Umbilical cord (tissue), 2 donors: ENCODE data around the gene NKD2. TPM values are rescaled to one million over a fixed set of nuclear protein-coding genes. Genes with fewer than 3 reads are reported as not detected.
"Not testable (repeated sequence)": the region's sequence is repeated elsewhere in the genome, so short reads cannot be mapped to it uniquely, and the experiment has no call there.

Source experiments
- DNase-seq: peaks from one replicate; pipeline ENCODE4 v3.0.0-alpha.2; 2015; ENCODE audit warnings: low spot score
- total RNA-seq: library from RNA; depleted of rRNA; stranded (reverse); fragments of >200 nt; gene quantifications from one replicate; pipeline ENCODE4 v1.2.3, GENCODE V29; 2014; ENCODE audit warnings: low replicate concordance; ENCODE audit not compliant: insufficient read depth

NKD2 gene
- total RNA-seq, 1 donor from 2014 or later: 1.9 TPM

DNA sequence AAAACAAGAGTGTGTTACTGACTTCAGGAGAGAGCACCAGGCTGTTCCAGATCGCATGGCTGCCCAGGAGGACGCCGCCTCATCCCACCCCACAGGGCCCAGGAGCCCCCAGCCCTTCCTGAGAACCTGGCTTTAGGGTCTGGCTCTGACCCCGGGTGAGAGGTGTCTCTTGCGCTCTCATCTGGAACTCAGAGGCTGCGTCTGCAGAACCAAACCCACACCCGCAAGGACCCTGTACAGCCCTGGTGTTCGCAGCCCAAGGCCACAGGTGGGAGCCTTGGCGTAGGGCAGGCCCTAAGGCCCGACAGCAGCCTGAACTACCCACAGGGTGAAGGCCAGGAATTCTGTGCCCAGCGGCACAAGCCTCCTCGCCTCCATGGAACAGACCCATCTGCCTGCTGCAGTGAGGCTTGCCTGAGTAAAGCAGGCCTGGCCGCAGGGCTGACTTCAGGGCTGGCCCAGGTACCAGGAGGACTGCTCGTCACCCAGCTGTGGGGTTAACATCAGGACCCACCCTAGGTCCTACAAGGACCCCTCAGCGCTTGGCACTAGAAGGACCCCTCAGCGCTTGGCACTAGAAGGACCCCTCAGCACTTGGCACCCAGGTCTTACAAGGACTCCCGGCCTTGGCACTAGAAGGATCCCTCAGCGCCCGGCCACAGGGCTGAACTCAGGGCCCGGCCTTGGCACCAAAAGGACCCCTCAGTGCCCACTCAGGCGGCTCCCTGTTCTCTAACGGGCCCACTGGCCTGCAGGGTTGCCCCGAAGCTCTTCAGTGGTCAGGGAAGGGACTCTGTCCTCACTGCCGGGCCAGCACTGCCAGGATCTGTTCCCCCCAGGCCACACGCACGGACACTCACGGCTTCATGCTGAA, 48.2 kb downstream of the NKD2 start:
- DNase-seq: no peak

DNA sequence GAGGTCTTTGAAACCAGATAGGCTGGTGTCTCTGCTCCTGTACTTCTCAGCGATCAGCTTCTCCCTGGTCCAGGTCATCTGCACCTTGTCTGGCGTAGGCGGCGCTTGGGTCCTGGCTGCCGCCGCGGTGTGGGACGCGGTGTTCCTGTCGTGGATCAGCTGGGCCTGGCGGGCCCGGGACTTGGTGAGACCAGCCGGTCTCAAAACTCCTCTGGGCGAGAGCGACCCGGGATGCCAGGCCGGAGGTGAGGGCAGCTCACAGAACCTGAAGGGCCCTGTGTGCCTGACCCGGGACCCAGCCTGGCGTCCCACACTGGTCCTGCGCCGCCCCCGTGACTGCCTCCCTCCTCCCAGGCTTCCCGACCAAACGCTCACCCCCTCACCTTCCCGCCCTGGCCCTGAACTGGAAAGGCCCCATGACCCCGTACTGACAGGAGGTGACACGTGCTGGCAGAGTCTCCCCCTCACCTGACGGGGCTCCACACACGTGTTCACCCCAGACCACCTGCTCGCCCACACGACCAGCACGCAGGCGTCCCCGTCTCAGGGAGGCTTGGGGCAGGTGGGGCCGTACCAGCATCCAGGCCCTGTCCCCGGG, 49.0 kb downstream of the NKD2 start:
- DNase-seq: no peak

- DNase-seq: no peak
Observed at GRCh38 chr5:1058083-1058945, 49.7 kb downstream of the NKD2 start.

GRCh38 chr5:1058988-1059883, 50.6 kb downstream of the NKD2 start:
- no peak for DNase-seq

GRCh38 chr5:1059884-1060263, 51.3 kb downstream of the NKD2 start:
- DNase-seq: no peak

- no peak for DNase-seq
Observed at GRCh38 chr5:1060535-1060981, 52.0 kb downstream of the NKD2 start.

DNA sequence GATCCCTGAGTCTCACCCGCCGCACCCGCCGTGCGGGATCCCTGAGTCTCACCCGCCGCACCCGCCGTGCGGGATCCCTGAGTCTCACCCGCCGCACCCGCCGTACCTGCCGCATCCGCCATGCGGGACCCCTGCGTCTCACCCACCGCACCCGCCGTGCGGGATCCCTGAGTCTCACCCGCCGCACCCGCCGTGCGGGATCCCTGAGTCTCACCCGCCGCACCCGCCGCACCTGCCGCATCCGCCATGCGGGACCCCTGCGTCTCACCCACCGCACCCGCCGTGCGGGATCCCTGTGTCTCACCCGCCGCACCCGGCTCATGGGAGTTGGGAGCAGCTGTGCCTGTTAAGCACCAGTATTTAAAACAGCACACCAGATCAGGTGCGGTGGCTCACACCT, 52.7 kb downstream of the NKD2 start:
- DNase-seq: not testable (repeated sequence)

GRCh38 chr5:1061916-1062315, 53.3 kb downstream of the NKD2 start:
- no peak for DNase-seq

GRCh38 chr5:1062761-1063568, 54.4 kb downstream of the NKD2 start:
- no peak for DNase-seq

GRCh38 chr5:1063661-1064382, 55.2 kb downstream of the NKD2 start:
- no peak for DNase-seq

- DNase-seq: no peak
Observed at GRCh38 chr5:1064383-1065142, 56.0 kb downstream of the NKD2 start.

DNA sequence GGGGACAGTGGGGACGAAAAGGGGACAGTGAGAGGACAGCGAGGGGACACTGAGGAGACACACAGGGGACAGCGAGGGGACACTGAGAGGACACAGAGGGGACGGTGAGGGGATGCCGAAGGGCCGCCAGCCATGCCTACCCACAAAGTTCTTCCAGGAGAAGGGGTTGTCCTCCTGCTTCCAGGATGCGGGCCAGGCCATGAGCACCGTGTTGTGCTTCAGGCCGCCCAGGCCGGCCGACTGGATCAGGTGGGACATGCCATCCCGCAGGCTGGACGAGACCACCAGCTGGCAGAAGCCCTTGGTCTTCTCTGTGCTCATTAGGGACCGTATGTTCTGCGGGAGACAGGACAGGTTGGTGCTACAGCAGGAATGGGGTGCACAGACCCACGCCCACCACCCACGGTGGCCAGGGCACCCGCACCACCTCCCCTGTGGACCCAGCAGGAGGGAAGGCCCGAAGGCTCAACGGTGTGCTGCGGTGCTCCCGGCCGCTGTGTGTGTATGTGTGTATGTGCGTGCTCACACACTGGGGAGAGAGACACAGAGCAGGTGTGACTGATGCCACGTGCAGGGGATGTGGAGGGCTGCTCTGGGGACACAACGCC, 56.6 kb downstream of the NKD2 start:
- no peak for DNase-seq

GRCh38 chr5:1065891-1066650, 57.5 kb downstream of the NKD2 start:
- no peak for DNase-seq

DNA sequence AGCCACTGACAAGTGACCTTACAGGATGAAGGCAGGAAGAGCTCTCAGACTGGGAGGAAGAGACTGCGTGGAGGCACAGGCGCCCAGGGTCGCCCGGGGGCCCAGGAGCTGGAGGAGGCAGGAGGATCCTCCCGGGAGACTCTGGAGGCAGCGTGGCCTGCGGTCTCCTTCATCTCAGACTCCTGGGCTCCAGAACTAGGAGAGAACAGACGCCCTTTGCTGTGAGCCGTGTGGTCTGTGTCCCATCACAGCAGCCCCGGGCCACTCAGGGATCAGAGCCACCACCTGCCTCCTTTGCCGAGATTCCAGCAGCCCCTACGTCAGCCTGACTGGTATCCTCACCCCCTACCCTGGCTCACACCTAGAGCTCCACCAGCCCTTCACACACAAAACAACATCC, 58.1 kb downstream of the NKD2 start:
- no peak for DNase-seq

- DNase-seq: no peak
Observed at GRCh38 chr5:1067141-1068121, 58.8 kb downstream of the NKD2 start.

DNA sequence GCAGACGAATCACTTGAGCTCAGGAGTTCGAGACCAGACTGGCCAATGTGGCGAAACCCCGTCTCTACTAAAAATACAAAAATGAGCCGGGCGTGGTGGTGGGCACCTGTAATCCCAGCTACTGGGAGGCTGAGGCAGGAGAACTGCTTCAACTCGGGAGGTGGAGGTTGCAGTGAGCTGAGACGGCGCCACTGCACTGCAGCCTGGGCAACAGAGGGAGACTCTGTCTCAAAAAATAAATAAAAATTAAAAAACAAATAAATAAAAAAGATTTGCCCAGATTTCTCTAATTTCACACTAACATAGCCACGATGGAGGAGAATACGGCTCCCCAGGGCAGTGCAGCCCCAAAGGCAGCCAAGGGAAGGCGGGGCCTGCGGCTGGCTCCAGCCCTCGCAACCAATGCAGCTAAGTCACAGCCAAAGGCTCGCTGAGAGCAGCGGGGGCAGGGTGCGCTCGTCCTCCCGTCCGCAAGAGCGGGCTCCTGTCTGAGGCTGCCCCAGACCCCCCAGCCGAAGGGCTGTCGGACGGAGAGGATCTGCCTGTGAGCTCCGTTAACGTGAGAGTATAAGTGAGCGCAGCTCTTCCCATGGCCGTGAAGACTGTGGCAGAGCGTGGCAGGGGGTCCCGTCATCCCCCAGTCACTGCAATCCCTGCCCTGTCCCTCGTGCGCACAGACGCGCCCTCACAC, 59.7 kb downstream of the NKD2 start:
- no peak for DNase-seq
